KOPT-K1 (cell line): Measurements from ENCODE around the gene MYOZ3.

Source experiments
- H3K27ac ChIP-seq: fragments of 200-600 bp; sonication (generic); 2 replicates; pipeline ENCODE4 v1.5.1; 2016; ENCODE audit warnings: antibody characterized with exemption, mild to moderate bottlenecking, low read depth, low read length; ENCODE audit not compliant: poor library complexity, severe bottlenecking
- H3K36me3 ChIP-seq: fragments of 200-600 bp; sonication (generic); 2 replicates; pipeline ENCODE4 v1.5.1; 2017; ENCODE audit warnings: antibody characterized with exemption, mild to moderate bottlenecking, low read length, moderate library complexity; ENCODE audit not compliant: insufficient read depth
- H3K9me3 ChIP-seq: fragments of 200-600 bp; sonication (generic); 2 replicates; pipeline ENCODE4 v1.5.1; 2017; ENCODE audit warnings: antibody characterized with exemption, low read length, mild to moderate bottlenecking; ENCODE audit not compliant: insufficient read depth, poor library complexity, severe bottlenecking

The MYOZ3 gene

DNA sequence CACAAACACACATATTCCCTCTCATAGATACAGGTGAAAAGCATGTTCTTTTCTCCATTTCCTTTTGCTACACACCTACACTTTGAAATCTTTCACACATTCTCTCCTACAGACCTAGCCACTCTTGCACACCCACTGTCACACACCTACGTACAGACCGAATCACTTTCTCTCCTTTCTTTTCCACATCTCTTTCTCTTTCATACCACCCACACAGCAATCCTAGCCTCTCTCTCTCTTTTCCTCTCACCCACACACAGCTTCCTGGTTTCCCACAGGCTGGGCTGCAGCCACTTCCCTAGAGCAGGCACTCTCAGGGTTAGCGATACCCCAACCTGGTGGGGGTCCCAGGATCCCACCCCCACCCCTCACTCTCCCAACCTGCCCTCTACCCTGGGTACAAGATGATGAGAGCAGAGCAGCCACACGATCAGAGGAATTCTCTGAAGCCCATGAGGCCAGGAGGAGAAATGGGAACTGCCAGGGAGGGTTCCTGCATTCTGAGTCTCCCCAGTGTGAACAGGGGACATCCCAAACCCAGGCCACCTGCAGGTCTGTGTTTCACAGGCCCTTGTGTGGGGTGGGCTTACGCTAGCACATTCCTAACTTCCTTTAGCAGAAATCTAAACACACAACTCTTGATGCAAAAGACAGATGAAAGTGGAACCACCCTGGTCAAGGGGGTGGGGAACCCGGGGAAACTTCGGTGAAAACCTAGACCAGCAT, 37.7 kb upstream of the MYOZ3 start:
- no peak overlapping the region for H3K27ac ChIP-seq
- H3K9me3 ChIP-seq, result no peaks in the 10 kb centered on the region
- H3K36me3 ChIP-seq, result no peaks in the 10 kb centered on the region

DNA sequence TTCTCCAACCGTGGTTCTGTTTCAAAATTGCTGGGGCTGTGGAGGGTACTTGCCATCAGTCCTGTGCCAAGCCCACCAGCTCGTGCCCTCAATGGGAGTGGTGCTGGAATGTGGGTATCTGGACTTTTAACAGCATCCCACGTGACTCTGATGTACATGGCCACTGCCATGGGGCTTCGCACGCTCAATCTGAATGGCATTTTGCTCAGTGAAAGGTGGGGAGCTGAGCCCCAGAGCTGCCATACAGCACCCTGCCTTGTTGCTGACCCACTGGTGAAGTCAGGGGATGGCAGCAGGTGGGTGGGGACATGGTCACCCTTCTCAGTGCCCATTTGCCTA, 37.2 kb upstream of the MYOZ3 start:
- no peaks in the 10 kb centered on the region for H3K9me3 ChIP-seq
- no peak overlapping the region for H3K27ac ChIP-seq

GRCh38 chr5:150624334-150625163, 36.5 kb upstream of the MYOZ3 start:
- H3K27ac ChIP-seq, result no peak overlapping the region

More for the DNA sequence above, 37.2 kb upstream of the MYOZ3 start:
- no peaks in the 10 kb centered on the region for H3K36me3 ChIP-seq

GRCh38 chr5:150625164-150625535, 35.9 kb upstream of the MYOZ3 start:
- no peaks in the 10 kb centered on the region for H3K9me3 ChIP-seq
- no peaks in the 10 kb centered on the region for H3K36me3 ChIP-seq
- H3K27ac ChIP-seq, result no peak overlapping the region

More at GRCh38 chr5:150624334-150625163, 36.5 kb upstream of the MYOZ3 start:
- H3K36me3 ChIP-seq, result no peaks in the 10 kb centered on the region
- no peaks in the 10 kb centered on the region for H3K9me3 ChIP-seq

DNA sequence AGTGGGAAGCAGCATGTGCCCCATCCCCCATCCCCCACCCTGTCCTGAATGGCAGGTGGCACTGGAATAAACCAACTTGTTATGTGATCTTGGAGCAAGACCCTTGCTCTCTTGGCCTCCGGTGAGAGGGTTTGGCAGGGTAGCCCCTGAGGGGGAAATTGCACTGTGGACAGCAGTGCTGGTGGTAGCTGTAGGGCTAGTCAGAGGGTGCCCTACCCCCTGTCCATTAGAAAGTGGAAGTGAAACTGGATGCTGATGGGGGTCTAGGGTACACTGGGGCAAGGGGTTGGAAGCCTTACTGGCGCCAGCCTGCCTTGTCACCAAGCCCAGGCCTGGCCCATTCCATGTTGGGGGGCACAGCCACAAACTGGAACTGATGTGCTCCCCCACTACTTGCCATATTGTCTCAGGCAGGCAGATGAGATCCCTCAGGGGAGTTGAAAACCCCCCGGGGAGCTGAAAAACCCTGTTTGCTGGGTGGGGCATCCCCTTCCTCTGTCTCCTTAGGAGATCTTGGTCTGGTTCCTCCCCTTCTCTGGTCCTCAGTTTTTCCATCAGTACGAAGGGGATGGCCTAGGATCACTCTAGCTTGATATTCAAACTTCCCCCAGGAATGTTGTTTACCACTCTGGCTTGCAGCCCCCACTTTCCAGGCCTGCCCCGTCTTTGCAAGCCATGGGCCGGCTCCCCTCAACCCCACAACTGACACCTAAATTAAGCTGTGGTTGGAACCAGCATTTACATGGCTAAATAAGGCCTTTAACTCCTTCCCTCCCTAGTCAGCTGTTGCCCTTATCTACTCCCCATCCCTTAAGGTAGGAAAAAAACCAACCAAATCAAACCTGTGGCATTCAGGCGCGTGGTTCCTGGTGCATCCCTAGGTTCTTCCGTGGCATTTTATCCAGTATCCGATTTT, 35.0 kb upstream of the MYOZ3 start:
- Histone ChIP-seq H3K9me3 (no peaks in the 10 kb centered on the region), H3K36me3 (no peaks in the 10 kb centered on the region), H3K27ac (no peak overlapping the region)

GRCh38 chr5:150626853-150627276, 34.2 kb upstream of the MYOZ3 start:
- Histone ChIP-seq H3K9me3 (no peaks in the 10 kb centered on the region), H3K27ac (no peak overlapping the region), H3K36me3 (no peaks in the 10 kb centered on the region)

GRCh38 chr5:150627731-150628545, 33.1 kb upstream of the MYOZ3 start:
- H3K9me3 ChIP-seq, result no peaks in the 10 kb centered on the region
- H3K27ac ChIP-seq, result no peak overlapping the region
- H3K36me3 ChIP-seq, result no peaks in the 10 kb centered on the region

- Histone ChIP-seq H3K36me3 (no peaks in the 10 kb centered on the region), H3K27ac (no peak overlapping the region), H3K9me3 (no peaks in the 10 kb centered on the region)
Measured at GRCh38 chr5:150628936-150629485, 32.0 kb upstream of the MYOZ3 start.

DNA sequence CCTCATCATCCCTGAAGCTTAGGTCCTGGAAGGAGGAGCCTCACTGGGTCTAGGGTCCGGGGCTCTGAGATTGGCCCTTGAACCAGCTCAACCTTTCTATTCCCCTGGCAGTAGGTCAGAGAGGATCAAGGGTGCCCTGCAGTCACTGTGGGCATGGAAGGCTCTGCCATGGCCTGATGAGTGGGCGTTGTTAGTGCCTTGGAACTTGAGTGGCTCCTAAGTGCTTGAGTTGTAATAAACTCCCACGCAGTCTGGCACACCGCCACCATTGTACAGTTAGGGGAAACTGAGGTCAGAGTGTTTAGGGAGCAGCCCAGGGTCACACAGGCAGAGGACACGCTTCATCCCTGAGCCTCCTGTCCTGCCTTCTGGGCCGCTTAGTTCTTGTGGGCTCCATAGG, 31.0 kb upstream of the MYOZ3 start:
- H3K36me3 ChIP-seq, result no peaks in the 10 kb centered on the region
- H3K27ac ChIP-seq, result no peak overlapping the region
- H3K9me3 ChIP-seq, result no peaks in the 10 kb centered on the region

DNA sequence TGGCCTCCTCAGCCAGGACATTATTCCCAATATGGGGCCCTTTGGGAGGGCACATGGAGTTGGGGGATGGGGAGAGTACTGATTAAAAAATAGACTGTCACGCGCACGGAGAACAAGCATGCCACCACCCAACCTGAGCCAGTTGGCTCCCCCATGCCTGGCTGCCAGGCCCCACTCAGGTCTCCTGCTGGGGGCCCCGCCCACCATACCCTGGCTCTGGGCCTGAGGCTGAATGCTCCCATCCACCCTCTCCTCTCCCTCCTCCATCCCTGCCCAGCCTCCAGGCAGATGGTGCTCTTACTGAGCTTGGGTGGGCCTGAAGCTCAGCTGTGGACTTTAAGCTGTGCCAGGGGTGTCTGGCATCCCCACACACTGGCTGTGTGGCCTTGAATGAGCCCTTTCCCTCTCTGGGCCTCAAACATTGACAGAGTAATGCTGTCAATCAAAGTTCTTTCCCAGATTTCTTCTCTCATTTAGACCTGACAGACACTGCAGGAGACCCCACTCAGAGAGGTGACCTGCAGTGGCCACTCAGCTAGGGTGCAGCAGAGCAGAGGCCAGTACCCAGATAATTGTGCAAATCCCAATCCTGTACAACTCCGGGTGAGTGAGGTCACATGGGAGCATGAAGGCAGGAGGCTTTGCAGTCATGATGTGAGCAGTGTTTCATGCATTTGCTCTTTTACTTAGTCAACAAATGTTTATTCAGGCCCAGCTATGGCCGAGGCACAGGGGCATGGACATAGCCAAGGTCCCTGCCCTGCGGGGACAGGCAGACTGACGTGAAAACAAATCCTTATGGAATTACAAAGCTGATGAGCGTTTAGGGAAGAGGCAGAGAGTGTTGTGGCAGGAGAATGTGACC, 30.4 kb upstream of the MYOZ3 start:
- Histone ChIP-seq H3K36me3 (no peaks in the 10 kb centered on the region), H3K9me3 (no peaks in the 10 kb centered on the region), H3K27ac (no peak overlapping the region)

GRCh38 chr5:150631326-150631701, 29.7 kb upstream of the MYOZ3 start:
- Histone ChIP-seq H3K27ac (no peak overlapping the region), H3K9me3 (no peaks in the 10 kb centered on the region)

GRCh38 chr5:150632305-150633160, 28.5 kb upstream of the MYOZ3 start:
- Histone ChIP-seq H3K9me3 (no peaks in the 10 kb centered on the region), H3K27ac (no peak overlapping the region), H3K36me3 (no peaks in the 10 kb centered on the region)

More at GRCh38 chr5:150631326-150631701, 29.7 kb upstream of the MYOZ3 start:
- no peaks in the 10 kb centered on the region for H3K36me3 ChIP-seq

- Histone ChIP-seq H3K36me3 (no peaks in the 10 kb centered on the region), H3K27ac (no peak overlapping the region), H3K9me3 (no peaks in the 10 kb centered on the region)
Measured at GRCh38 chr5:150633429-150633828, 27.6 kb upstream of the MYOZ3 start.
